PC-3 (cell line): ENCODE results near the gene ZNF254. TPM values are rescaled to one million over a fixed set of nuclear protein-coding genes. Genes with fewer than 3 reads are reported as not detected.

ENCODE experiments used
- ATAC-seq: fragments of 200-7000 bp; cut with Tn5 transposase; 2 replicates; pipeline ENCODE4 v1.9.1; 2020; ENCODE audit warnings: mild to moderate bottlenecking, moderate library complexity
- BruUV-seq: library from RNA; stranded (reverse); fragments of 400-500 nt; replicated peaks from 2 replicates; lab custom pipeline; 2021; lab: Mats Ljungman, UMichigan
- CTCF ChIA-PET: fragments of 300-600 bp; sonication (Branson Sonifier 250); formaldehyde crosslinking; loops from one replicate; lab custom pipeline; 2022; ENCODE audit warnings: antibody characterized with exemption; lab: Charles Lee
- POLR2A ChIA-PET: fragments of 300-600 bp; sonication (Branson Sonifier 250); formaldehyde crosslinking; loops from one replicate; lab custom pipeline; 2022; ENCODE audit warnings: antibody characterized with exemption; ENCODE audit not compliant: unreplicated experiment; lab: Charles Lee
- DNase-seq: peaks from one replicate; pipeline ENCODE4 v3.0.0-alpha.2; 2015
- H2AFZ ChIP-seq: fragments of 300-600 bp; sonication (generic); 2 replicates; pipeline ENCODE4 v1.6.0; 2016; ENCODE audit warnings: antibody characterized with exemption, low read length
- H3F3A ChIP-seq: fragments of 300-600 bp; sonication (generic); one replicate; pipeline ENCODE4 v1.6.0; 2017; ENCODE audit warnings: antibody characterized with exemption, low read length, control low read depth, mild to moderate bottlenecking; ENCODE audit not compliant: unreplicated experiment
- H3K27ac ChIP-seq: fragments of 300-600 bp; sonication (generic); 2 replicates; pipeline ENCODE4 v1.5.1; 2016; ENCODE audit warnings: mild to moderate bottlenecking, low read length
- H3K27me3 ChIP-seq: fragments of 300-600 bp; sonication (generic); 2 replicates; pipeline ENCODE4 v1.6.1; 2016; ENCODE audit warnings: low read length, mixed read lengths
- H3K36me3 ChIP-seq: fragments of 300-600 bp; sonication (generic); 2 replicates; pipeline ENCODE4 v1.6.1; 2016; ENCODE audit warnings: low read depth, mixed run types, low read length, mixed read lengths
- H3K4me1 ChIP-seq: fragments of 300-600 bp; sonication (generic); 2 replicates; pipeline ENCODE4 v1.5.1; 2016; ENCODE audit warnings: low read length; ENCODE audit not compliant: insufficient read depth
- H3K4me2 ChIP-seq: fragments of 300-600 bp; sonication (generic); 2 replicates; pipeline ENCODE4 v1.6.0; 2016; ENCODE audit warnings: low read length
- H3K4me3 ChIP-seq: fragments of 300-600 bp; sonication (generic); 2 replicates; pipeline ENCODE4 v1.5.1; 2016; ENCODE audit warnings: mild to moderate bottlenecking, low read length, mixed read lengths
- H3K79me2 ChIP-seq: fragments of 300-600 bp; sonication (generic); 2 replicates; pipeline ENCODE4 v1.6.1; 2017; ENCODE audit warnings: low read length, mixed read lengths
- H3K9ac ChIP-seq: fragments of 300-600 bp; sonication (generic); 2 replicates; pipeline ENCODE4 v1.6.0; 2016; ENCODE audit warnings: mild to moderate bottlenecking, low read length
- H3K9me2 ChIP-seq: fragments of 300-600 bp; sonication (generic); replicated peaks from 2 replicates; pipeline ENCODE4 v1.6.1; 2016; ENCODE audit warnings: mixed run types, low read length, mixed read lengths
- H3K9me3 ChIP-seq: fragments of 300-600 bp; sonication (generic); 2 replicates; pipeline ENCODE4 v1.6.1; 2016; ENCODE audit warnings: low read length, mixed read lengths
- H4K20me1 ChIP-seq: fragments of 300-600 bp; sonication (generic); 2 replicates; pipeline ENCODE4 v1.6.1; 2016; ENCODE audit warnings: low read length, mixed read lengths
- CTCF ChIP-seq: fragments of 300-600 bp; sonication (generic); conservative IDR thresholded peaks from 2 replicates; pipeline ENCODE4 v1.5.1; 2017; ENCODE audit warnings: antibody characterized with exemption, low read depth, mild to moderate bottlenecking, low read length
- EZH2 ChIP-seq: fragments of 300-600 bp; sonication (generic); IDR thresholded peaks from one replicate; pipeline ENCODE4 v1.6.1; 2017; ENCODE audit warnings: antibody characterized with exemption, mild to moderate bottlenecking, low read length; ENCODE audit not compliant: unreplicated experiment
- EZH2phosphoT487 ChIP-seq: fragments of 300-600 bp; sonication (generic); IDR thresholded peaks from 2 replicates; pipeline ENCODE4 v1.6.1; 2018; ENCODE audit warnings: mild to moderate bottlenecking, antibody characterized with exemption, low read length, borderline replicate concordance
- intact Hi-C: fragments of 100-400 bp; cut with micrococcal nuclease; formaldehyde crosslinking; loops from 2 replicates; pipeline ENCODE4 v1.9.0; 2023
- total RNA-seq: library from RNA; depleted of rRNA; stranded (reverse); fragments of >200 nt; gene quantifications from 2 replicates; pipeline ENCODE4 v1.2.3, GENCODE V29; 2014

Gene ZNF254
- total RNA-seq, 1 experiment from 2014 or later = 9.3 TPM

DNA sequence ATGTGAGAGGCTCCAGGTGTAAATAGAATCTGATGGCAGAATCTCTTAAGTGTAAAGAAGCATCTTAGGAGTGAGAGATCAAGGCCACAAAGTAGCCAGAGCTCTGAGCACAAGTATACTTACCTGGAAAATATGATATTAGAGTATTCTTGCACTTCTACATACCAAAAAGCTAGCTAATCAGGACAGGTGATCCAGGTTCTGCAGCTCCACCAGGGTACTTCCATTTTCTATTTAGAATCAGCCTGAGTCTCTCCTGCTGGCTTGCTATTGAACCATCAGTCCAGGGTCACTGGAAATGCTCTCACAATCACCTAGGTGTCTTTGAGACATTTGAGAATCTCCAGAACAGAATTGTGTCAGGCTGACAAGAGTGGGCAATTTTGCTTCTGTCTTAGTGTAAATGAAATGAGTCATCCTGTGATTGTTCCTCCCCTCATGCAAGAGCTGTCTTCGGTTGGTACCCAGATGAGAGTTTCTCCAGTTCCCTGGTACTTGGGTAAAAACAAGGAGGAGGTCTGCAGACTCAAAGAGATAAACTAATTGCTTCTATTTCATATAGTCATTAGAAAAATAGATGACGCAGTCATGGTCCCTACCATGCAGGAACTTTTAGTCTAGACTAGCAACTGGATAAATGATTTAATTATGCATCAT, 14.6 kb downstream of the ZNF254 start:
- Histone ChIP-seq H3K9me2 (no peaks in the 10 kb centered on the region), H3K4me2 (no peak overlapping the region), H3K27me3 (no peaks in the 10 kb centered on the region), H3K36me3 (peaks cover 64% of the 10 kb centered on the region), H4K20me1 (no peaks in the 10 kb centered on the region), H3K27ac (no peak overlapping the region), H3K79me2 (peaks cover 41% of the 10 kb centered on the region), H3F3A (no peaks in the 10 kb centered on the region), H2AFZ (no peak overlapping the region), H3K4me3 (no peak overlapping the region), H3K9ac (no peak overlapping the region), H3K9me3 (0 out of 2 replicates have a peak, but pooled peaks cover 2% of the 10 kb centered on the region), H3K4me1 (no peaks in the 10 kb centered on the region)
- TF ChIP-seq EZH2 (no peak), CTCF (no peak), EZH2phosphoT487 (no peak)
- CTCF ChIA-PET = interaction anchor here (0.5 kb wide), 1 partner anchor 697 kb away, joined by 3 read pairs; no protein-coding TSS in a partner anchor
- intact Hi-C loops = no loop called here
- no TSS peak for BruUV-seq
- POLR2A ChIA-PET = no interaction called here
- ATAC-seq (no peak), DNase-seq (no peak)

DNA sequence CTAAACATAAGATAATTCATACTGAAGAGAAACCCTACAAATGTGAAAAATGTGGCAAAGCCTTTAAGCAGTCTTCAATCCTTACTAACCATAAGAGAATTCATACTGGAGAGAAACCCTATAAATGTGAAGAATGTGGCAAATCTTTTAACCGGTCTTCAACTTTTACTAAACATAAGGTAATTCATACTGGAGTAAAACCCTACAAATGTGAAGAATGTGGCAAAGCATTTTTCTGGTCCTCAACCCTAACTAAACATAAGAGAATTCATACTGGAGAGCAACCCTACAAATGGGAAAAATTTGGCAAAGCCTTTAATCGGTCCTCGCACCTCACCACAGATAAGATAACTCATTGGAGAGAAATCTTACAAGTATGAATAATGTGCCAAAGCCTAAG, 40.6 kb downstream of the ZNF254 start:
- no peak overlapping the region for H3K27ac ChIP-seq
- intact Hi-C loops = no loop called here
- ATAC-seq (no peak), DNase-seq (no peak)
- H3K9me3 ChIP-seq = peaks cover 70% of the 10 kb centered on the region
- TF ChIP-seq EZH2 = no peak
- TF ChIP-seq EZH2phosphoT487 = no peak
- TF ChIP-seq CTCF = no peak
- CTCF ChIA-PET = no interaction called here
- H3K79me2 ChIP-seq = no peaks in the 10 kb centered on the region
- H3K27me3 ChIP-seq = no peaks in the 10 kb centered on the region
- POLR2A ChIA-PET = no interaction called here
- no peak overlapping the region for H3K9ac ChIP-seq
- no peak overlapping the region for H3K4me2 ChIP-seq
- peaks cover 80% of the 10 kb centered on the region for H3K36me3 ChIP-seq
- H3F3A ChIP-seq = no peaks in the 10 kb centered on the region
- no peaks in the 10 kb centered on the region for H3K4me1 ChIP-seq
- no peak overlapping the region for H2AFZ ChIP-seq
- no TSS peak for BruUV-seq
- H3K4me3 ChIP-seq = no peak overlapping the region
- no peaks in the 10 kb centered on the region for H4K20me1 ChIP-seq
- no peaks in the 10 kb centered on the region for H3K9me2 ChIP-seq

- Histone ChIP-seq H2AFZ (no peak overlapping the region), H3K4me3 (no peak overlapping the region), H3K27me3 (no peaks in the 10 kb centered on the region), H3K79me2 (no peaks in the 10 kb centered on the region), H3K9me3 (peaks cover 21% of the 10 kb centered on the region), H3K9ac (no peak overlapping the region), H3K36me3 (peaks cover 40% of the 10 kb centered on the region), H4K20me1 (no peaks in the 10 kb centered on the region), H3K4me2 (no peak overlapping the region), H3K27ac (peak overlapping the region; percentile 55), H3F3A (no peaks in the 10 kb centered on the region), H3K4me1 (no peaks in the 10 kb centered on the region), H3K9me2 (no peaks in the 10 kb centered on the region)
- ATAC-seq = peak; percentile 88
- peak; percentile 89 for DNase-seq
- ChIA-PET POLR2A (no interaction called here), CTCF (no interaction called here)
- TF ChIP-seq EZH2phosphoT487 (no peak), EZH2 (no peak), CTCF (no peak)
- intact Hi-C loops = loop anchor here (1.0 kb wide), 1 partner anchor 86 kb away; no protein-coding TSS in a partner anchor
- no TSS peak for BruUV-seq
Measured at GRCh38 chr19:24140099-24140498, 53.1 kb downstream of the ZNF254 start.
